ENCODE data around the gene RAB7A.

The RAB7A gene

DNA sequence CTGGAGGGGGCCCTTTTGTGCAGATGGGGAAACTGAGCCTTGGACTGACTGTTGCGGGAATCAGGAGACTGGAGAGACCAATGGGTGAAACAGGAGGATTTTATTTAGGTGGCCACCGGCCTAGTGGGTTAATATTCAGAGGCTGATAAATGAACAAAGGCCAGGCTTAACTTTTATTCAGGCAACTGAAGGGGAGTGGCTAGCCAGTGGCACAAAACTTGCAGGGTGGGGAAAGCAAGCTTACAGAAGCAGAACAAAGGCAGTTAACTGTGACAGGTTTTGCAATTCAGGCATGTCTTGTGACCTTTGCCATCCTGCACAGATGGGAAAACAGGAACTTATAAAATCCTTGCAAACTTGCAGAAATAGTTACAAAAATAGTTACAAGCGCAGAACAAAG, 128.5 kb downstream of the RAB7A start:
- in situ Hi-C loops (cut with HindIII; ENCODE audit: low sequenced_read_pairs), result no loop called here
- no peak for DNase-seq (ENCODE audit: low read depth, low spot score)
- no peak overlapping the region for H3K4me3 ChIP-seq (ENCODE audit: low read depth, low read length)
- TF ChIP-seq, protein P1, sequence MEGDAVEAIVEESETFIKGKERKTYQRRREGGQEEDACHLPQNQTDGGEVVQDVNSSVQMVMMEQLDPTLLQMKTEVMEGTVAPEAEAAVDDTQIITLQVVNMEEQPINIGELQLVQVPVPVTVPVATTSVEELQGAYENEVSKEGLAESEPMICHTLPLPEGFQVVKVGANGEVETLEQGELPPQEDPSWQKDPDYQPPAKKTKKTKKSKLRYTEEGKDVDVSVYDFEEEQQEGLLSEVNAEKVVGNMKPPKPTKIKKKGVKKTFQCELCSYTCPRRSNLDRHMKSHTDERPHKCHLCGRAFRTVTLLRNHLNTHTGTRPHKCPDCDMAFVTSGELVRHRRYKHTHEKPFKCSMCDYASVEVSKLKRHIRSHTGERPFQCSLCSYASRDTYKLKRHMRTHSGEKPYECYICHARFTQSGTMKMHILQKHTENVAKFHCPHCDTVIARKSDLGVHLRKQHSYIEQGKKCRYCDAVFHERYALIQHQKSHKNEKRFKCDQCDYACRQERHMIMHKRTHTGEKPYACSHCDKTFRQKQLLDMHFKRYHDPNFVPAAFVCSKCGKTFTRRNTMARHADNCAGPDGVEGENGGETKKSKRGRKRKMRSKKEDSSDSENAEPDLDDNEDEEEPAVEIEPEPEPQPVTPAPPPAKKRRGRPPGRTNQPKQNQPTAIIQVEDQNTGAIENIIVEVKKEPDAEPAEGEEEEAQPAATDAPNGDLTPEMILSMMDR (IDR thresholded peaks at IDR 0.05; ENCODE audit: low read depth, low read length), result no peak

DNA sequence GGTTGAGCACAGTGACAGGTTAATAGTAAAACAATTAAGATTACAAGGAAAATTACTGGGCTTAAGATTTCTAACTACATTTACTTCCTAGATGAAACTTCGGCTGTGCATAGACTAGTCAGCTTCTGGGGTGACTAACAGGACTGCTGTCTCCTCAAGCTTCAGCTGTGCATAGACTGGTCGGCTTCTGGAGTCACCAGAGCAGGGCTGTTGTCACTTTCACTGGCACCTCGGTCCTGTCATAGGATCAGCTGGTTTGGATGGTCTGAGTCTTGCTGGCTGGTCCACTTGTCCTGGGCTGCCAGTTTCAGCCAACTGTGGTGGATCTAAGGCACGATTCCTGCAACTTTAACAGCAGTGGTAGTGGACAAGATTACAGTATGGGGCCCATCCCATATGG, 129.6 kb downstream of the RAB7A start:
- no peak for DNase-seq (ENCODE audit: low read depth, low spot score)
- in situ Hi-C loops (cut with HindIII; ENCODE audit: low sequenced_read_pairs), result no loop called here
- TF ChIP-seq, protein P1 (IDR thresholded peaks at IDR 0.05; ENCODE audit: low read depth, low read length), result no peak
- H3K4me3 ChIP-seq (ENCODE audit: low read depth, low read length), result no peak overlapping the region

DNA sequence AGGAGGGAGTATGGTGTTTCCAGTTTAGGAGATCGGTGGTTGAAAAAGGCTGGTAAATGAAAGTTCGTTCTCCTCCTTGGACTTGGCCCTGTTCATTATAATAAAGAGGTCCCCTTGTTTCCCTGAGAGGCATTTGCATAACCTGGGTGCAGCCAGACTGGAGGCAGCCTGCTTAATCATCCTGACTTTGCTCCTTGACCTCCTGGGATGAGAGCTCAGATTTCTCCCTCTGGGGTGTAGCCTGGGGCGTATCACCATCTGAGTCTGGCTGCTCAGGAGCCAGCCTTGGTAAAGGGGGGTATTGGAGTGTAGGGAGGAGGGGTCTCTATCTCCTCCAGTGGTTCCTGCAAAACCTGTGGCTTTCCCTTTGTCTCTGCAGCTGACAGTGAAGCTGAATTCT, 132.2 kb downstream of the RAB7A start:
- H3K4me3 ChIP-seq (ENCODE audit: low read depth, low read length), result no peak overlapping the region
- TF ChIP-seq, protein P1 (IDR thresholded peaks at IDR 0.05; ENCODE audit: low read depth, low read length), result no peak
- in situ Hi-C loops (cut with HindIII; ENCODE audit: low sequenced_read_pairs), result no loop called here
- no peak for DNase-seq (ENCODE audit: low read depth, low spot score)

DNA sequence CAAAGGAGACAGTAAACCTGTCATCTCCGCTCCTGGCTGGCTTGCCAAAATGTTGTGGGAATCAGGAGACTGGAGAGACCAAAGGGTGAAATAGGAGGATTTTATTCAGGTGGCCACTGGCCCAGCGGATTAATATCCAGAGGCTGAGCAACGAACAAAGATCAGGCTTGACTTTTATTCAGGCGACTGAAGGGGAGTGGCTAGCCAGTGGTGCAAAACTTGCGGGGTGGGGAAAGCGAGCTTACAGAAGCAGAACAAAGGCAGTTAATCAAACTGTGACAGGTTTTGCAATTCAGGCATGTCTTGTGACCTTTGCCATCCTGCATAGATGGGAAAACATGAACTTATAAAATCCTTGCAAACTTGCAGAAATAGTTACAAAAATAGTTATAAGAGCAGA, 133.6 kb downstream of the RAB7A start:
- DNase-seq (ENCODE audit: low read depth, low spot score), result no peak
- in situ Hi-C loops (cut with HindIII; ENCODE audit: low sequenced_read_pairs), result no loop called here
- TF ChIP-seq, protein P1 (IDR thresholded peaks at IDR 0.05; ENCODE audit: low read depth, low read length), result no peak
- no peak overlapping the region for H3K4me3 ChIP-seq (ENCODE audit: low read depth, low read length)

DNA sequence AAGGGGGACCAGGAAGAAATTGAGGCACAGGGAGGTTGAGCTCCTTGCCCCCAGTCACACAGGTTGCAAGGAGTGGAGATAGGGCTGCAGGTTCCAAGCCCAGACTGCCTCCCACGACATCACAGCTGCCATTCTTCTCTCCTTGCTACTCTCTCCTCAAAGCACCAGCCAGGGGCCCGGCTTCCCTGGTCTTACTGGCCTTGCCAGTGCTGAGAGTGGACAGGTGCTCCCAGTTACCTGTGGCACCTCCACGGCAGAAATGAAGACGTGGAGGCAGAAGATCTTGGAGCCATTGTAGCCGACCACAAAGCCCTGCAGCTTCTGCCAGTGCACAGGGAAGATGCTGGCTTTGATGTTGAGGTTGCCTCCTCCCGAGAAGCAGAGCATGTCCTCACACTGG, 135.5 kb downstream of the RAB7A start:
- in situ Hi-C loops (cut with HindIII; ENCODE audit: low sequenced_read_pairs), result no loop called here

DNA sequence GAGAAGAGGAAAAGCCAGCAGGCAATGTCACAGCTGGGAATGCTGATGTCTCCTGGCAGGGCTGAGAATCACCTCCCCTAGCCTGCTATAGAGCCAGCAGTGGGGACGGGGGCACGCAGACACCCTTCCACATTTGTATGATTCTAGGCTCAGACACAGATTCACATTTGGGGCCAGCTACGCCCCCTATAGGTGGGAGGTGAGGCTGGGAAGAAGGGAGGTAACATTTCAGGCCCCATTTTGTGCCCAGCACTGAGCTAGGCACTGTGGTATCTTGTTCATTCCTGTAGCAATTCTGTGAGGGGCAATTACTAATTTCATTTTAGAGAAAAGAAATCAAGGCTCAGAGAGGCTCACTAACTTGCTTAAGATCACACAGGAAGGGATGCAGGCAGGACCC, 137.6 kb downstream of the RAB7A start:
- TF ChIP-seq, protein P1 (IDR thresholded peaks at IDR 0.05; ENCODE audit: low read depth, low read length), result peak; percentile 34
- DNase-seq (ENCODE audit: low read depth, low spot score), result no peak
- in situ Hi-C loops (cut with HindIII; ENCODE audit: low sequenced_read_pairs), result no loop called here
- no peak overlapping the region for H3K4me3 ChIP-seq (ENCODE audit: low read depth, low read length)

More for the DNA sequence above, 135.5 kb downstream of the RAB7A start:
- no peak for DNase-seq (ENCODE audit: low read depth, low spot score)
- TF ChIP-seq, protein P1 (IDR thresholded peaks at IDR 0.05; ENCODE audit: low read depth, low read length), result no peak
- H3K4me3 ChIP-seq (ENCODE audit: low read depth, low read length), result no peak overlapping the region

All from astrocyte of the spinal cord (primary cell).